Activated naive CD4-positive, alpha-beta T cell treated with anti-CD3 and anti-CD28 coated beads, Interleukin-2, amount 50 U/mL, for 24 hours (primary cell): ENCODE measurements around the gene GCSH.
"Not testable (repeated sequence)": the region's sequence is repeated elsewhere in the genome, so short reads cannot be mapped to it uniquely, and the experiment has no call there.

Experiments used
- H3K27ac Mint-ChIP-seq: one replicate; pipeline ENCODE4 v1.8.0; 2021; ENCODE audit warnings: mild to moderate bottlenecking, mixed read lengths
- H3K27me3 Mint-ChIP-seq: one replicate; pipeline ENCODE4 v1.8.0; 2021; ENCODE audit warnings: mixed read lengths
- H3K36me3 Mint-ChIP-seq: one replicate; pipeline ENCODE4 v1.8.0; 2021; ENCODE audit warnings: mixed read lengths
- H3K4me1 Mint-ChIP-seq: one replicate; pipeline ENCODE4 v1.8.0; 2021; ENCODE audit warnings: mixed read lengths
- H3K4me3 Mint-ChIP-seq: one replicate; pipeline ENCODE4 v1.8.0; 2021; ENCODE audit warnings: mild to moderate bottlenecking, mixed read lengths
- H3K9me3 Mint-ChIP-seq: one replicate; pipeline ENCODE4 v1.8.0; 2021; ENCODE audit warnings: mixed read lengths

Gene GCSH

GRCh38 chr16:81116285-81116684, 20.1 kb upstream of the GCSH start:
- Mint-ChIP-seq H3K27ac (no peak overlapping the region), H3K27me3 (no peaks in the 10 kb centered on the region), H3K9me3 (no peaks in the 10 kb centered on the region)

DNA sequence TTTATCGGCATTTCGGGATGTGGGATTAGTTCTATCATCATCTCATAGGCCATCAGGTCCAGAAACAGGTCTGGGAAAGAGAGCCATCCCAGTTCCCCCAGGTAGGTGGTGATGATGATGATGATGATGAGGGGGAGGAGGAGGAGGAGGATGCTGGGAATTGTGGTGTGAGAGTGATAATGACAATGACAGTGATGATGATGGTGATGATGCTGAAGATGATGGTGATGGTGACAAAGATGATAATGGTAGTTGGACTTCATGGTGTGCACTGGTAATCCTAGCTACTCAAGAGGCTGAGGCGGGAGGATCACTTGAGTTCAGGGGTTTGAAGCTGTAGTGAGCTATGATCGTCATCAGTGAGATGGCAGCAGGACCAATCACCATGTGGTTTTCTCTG, 16.3 kb upstream of the GCSH start:
- no peaks in the 10 kb centered on the region for H3K9me3 Mint-ChIP-seq
- H3K4me1 Mint-ChIP-seq, result no peaks in the 10 kb centered on the region
- H3K4me3 Mint-ChIP-seq, result no peak overlapping the region
- no peak overlapping the region for H3K27ac Mint-ChIP-seq
- no peaks in the 10 kb centered on the region for H3K27me3 Mint-ChIP-seq
- H3K36me3 Mint-ChIP-seq, result no peaks in the 10 kb centered on the region

More at GRCh38 chr16:81116285-81116684, 20.1 kb upstream of the GCSH start:
- Mint-ChIP-seq H3K4me1 (no peaks in the 10 kb centered on the region), H3K4me3 (no peak overlapping the region), H3K36me3 (no peaks in the 10 kb centered on the region)

DNA sequence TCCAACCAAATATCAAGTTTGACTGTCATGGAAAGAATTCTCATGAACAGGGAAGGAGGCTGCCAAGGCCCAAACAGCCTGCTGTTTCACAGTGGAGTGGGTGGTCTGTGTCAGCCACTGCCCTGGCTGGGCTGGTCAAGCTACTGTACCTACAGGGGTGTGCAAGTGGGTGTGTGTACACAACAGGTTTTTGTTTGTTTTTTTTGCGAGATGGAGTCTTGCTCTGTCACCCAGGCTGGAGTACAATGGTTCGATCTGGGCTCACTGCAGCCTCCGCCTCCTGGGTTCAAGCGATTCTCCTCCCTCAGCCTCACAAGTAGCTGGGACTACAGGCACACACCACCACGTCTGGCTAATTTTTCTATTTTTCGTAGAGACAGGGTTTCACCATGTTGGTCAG, 13.1 kb upstream of the GCSH start:
- H3K36me3 Mint-ChIP-seq, H3K27me3 Mint-ChIP-seq, H3K9me3 Mint-ChIP-seq, H3K4me3 Mint-ChIP-seq, H3K27ac Mint-ChIP-seq, H3K4me1 Mint-ChIP-seq: not testable (repeated sequence)

DNA sequence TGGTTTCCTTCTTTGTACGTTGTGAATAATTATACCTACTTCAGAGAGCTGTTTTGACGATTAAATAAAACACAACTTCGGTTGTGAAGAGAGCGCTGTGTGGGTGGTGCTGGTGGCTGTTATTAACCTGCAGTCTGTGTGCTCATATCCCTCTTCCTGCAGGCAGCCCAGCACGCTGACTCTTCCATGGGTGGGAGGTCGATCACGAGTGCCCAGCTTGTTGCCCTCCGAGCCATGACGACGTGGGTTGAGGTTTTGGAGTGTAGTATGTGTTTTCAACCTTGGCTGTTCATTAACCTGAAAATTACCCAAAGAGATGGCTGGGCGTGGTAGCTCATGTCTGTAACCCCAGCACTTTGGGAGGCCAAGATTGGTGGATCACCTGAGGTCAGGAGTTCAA, 11.3 kb upstream of the GCSH start:
- H3K4me1 Mint-ChIP-seq, result no peaks in the 10 kb centered on the region
- H3K4me3 Mint-ChIP-seq, result no peak overlapping the region
- no peaks in the 10 kb centered on the region for H3K27me3 Mint-ChIP-seq
- no peaks in the 10 kb centered on the region for H3K9me3 Mint-ChIP-seq
- no peaks in the 10 kb centered on the region for H3K36me3 Mint-ChIP-seq
- no peak overlapping the region for H3K27ac Mint-ChIP-seq

DNA sequence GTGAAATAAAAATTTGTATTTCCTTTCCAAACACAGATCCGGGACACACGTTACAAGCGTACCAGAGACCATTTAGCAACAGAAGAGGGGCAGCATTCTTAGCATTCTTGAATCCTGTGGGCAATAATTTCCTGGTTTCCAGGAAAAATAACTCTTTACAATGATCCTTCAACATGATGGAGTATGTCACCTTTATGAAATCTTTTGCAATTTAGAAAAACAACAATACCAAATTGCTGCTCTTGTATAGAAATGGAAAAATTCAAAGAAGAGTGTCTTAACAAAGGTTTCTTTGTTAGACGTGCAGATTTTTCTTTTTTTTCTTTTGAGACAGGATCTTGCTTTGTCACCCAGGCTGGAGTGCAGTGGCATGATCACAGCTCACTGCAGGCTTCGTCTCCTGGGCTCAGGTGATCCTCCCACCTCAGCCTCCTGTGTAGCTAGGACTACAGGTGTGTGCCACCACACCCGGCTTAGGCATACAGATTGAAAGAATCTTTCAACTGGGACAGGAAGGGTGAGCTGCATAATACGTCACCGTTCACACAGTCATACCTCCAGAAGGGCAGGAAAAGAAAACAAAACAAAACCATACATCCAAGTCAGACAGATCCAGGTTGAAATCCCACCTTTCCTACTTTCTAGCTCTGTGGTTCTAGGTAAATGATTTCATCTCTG, 10.8 kb upstream of the GCSH start:
- Mint-ChIP-seq H3K4me1 (no peaks in the 10 kb centered on the region), H3K27me3 (no peaks in the 10 kb centered on the region), H3K36me3 (no peaks in the 10 kb centered on the region), H3K4me3 (no peak overlapping the region), H3K27ac (no peak overlapping the region), H3K9me3 (no peaks in the 10 kb centered on the region)

GRCh38 chr16:81105946-81106345, 9.8 kb upstream of the GCSH start:
- Mint-ChIP-seq H3K9me3 (no peaks in the 10 kb centered on the region), H3K4me3 (no peak overlapping the region), H3K4me1 (no peaks in the 10 kb centered on the region), H3K36me3 (no peaks in the 10 kb centered on the region), H3K27me3 (no peaks in the 10 kb centered on the region), H3K27ac (no peak overlapping the region)

DNA sequence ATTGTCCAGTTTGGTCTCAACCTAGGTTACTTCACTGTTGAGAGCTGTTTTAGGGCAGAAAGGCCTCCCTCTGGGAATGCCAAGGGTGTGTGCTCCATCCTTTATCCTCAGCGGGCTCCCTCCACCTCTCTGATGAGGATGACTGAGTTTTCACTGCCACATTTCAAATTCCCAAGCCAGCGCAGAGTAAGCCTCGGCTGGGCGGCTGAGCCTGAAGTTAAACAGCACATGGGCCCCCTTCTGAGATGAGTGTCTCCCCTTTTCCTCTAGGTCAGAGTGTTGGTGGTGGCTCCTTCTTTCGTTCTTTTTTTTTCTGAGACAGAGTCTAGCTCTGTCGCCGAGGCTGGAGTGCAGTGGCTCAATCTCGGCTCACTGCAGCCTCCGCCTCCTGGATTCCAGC, 5.5 kb upstream of the GCSH start:
- H3K36me3 Mint-ChIP-seq, result no peaks in the 10 kb centered on the region
- H3K9me3 Mint-ChIP-seq, result no peaks in the 10 kb centered on the region
- peaks cover 1% of the 10 kb centered on the region for H3K4me1 Mint-ChIP-seq
- no peak overlapping the region for H3K27ac Mint-ChIP-seq
- no peak overlapping the region for H3K4me3 Mint-ChIP-seq
- no peaks in the 10 kb centered on the region for H3K27me3 Mint-ChIP-seq

DNA sequence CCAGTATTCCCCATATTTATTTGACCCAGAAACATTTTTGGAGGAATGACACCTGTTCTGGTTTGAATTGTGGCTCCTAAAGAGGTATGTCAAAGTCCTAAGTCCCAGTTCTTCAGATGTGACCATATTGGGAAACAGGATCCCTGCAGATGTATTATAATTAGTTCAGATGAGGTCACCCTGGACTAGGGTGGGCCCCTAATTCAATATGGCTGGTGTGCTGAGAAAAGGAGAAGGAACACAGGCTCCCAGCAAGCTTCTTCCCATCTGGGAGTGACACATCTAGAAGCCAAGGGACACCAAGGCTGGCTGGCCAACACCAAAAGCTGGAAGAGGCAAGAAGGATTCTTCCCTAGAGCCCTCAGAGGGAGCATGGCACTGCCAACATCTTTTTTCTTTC, 3.8 kb upstream of the GCSH start:
- Mint-ChIP-seq H3K4me1 (peaks cover 5% of the 10 kb centered on the region), H3K27ac (no peak overlapping the region), H3K4me3 (no peak overlapping the region)

GRCh38 chr16:81097230-81097629, 1.0 kb upstream of the GCSH start:
- Mint-ChIP-seq H3K4me3 (no peak overlapping the region), H3K36me3 (no peaks in the 10 kb centered on the region), H3K4me1 (peaks cover 5% of the 10 kb centered on the region), H3K9me3 (no peaks in the 10 kb centered on the region), H3K27ac (no peak overlapping the region), H3K27me3 (no peaks in the 10 kb centered on the region)

More for the DNA sequence above, 3.8 kb upstream of the GCSH start:
- Mint-ChIP-seq H3K36me3 (no peaks in the 10 kb centered on the region), H3K9me3 (no peaks in the 10 kb centered on the region), H3K27me3 (no peaks in the 10 kb centered on the region)

GRCh38 chr16:81096715-81097208, 567 bp upstream of the GCSH start:
- Mint-ChIP-seq H3K4me3 (peak overlapping the region; percentile 69), H3K27me3 (no peaks in the 10 kb centered on the region), H3K4me1 (peaks cover 5% of the 10 kb centered on the region), H3K27ac (peak overlapping the region; percentile 14), H3K9me3 (no peaks in the 10 kb centered on the region), H3K36me3 (peaks cover 1% of the 10 kb centered on the region)

DNA sequence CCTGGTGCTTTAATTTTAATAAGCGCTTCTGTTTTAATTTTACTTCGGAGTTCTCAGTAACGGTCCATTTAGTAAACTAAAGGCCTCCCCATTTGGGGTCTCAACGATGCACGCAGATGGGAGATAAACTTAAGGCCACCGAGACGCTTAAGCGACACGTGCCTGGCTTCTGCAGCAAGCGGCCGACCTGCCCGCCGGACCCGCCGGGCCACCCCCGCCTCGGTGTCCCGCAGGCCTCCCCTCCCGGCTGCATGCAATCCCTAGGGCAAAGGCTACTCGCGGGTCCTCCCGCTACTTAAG, 592 bp downstream of the GCSH start:
- H3K27me3 Mint-ChIP-seq, result no peaks in the 10 kb centered on the region
- H3K4me1 Mint-ChIP-seq, result peaks cover 5% of the 10 kb centered on the region
- no peaks in the 10 kb centered on the region for H3K9me3 Mint-ChIP-seq
- H3K36me3 Mint-ChIP-seq, result peaks cover 2% of the 10 kb centered on the region
- H3K27ac Mint-ChIP-seq, result no peak overlapping the region
- peak overlapping the region; percentile 84 for H3K4me3 Mint-ChIP-seq

GRCh38 chr16:81094771-81095251, 1.4 kb downstream of the GCSH start:
- no peaks in the 10 kb centered on the region for H3K9me3 Mint-ChIP-seq
- H3K27ac Mint-ChIP-seq, result no peak overlapping the region
- H3K4me1 Mint-ChIP-seq, result peaks cover 5% of the 10 kb centered on the region
- peak overlapping the region; percentile 84 for H3K4me3 Mint-ChIP-seq
- H3K27me3 Mint-ChIP-seq, result no peaks in the 10 kb centered on the region
- H3K36me3 Mint-ChIP-seq, result peaks cover 2% of the 10 kb centered on the region

DNA sequence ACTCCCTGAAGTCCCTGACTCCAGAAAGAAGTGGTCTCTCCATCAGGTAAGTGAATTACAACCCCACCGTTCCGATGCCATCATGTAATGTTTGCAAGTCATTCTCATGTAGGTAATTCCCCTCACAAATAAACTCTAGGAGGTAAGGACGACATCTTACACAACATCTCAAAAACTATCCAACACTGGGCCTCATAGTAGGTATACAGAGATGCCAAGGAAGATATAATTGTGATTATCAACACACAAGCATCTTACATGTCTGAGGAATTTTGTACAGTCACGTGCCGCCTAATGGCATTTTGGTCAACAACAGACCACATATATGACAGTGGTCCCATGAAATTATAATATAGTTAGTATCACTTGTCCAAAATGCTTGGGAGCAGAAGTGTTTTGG, 7.4 kb downstream of the GCSH start:
- no peaks in the 10 kb centered on the region for H3K4me1 Mint-ChIP-seq
- no peaks in the 10 kb centered on the region for H3K9me3 Mint-ChIP-seq
- no peak overlapping the region for H3K4me3 Mint-ChIP-seq
- H3K27me3 Mint-ChIP-seq, result no peaks in the 10 kb centered on the region
- no peak overlapping the region for H3K27ac Mint-ChIP-seq
- peaks cover 2% of the 10 kb centered on the region for H3K36me3 Mint-ChIP-seq

- no peaks in the 10 kb centered on the region for H3K36me3 Mint-ChIP-seq
- no peak overlapping the region for H3K27ac Mint-ChIP-seq
- no peak overlapping the region for H3K4me3 Mint-ChIP-seq
- H3K4me1 Mint-ChIP-seq, result no peaks in the 10 kb centered on the region
- no peaks in the 10 kb centered on the region for H3K9me3 Mint-ChIP-seq
- no peaks in the 10 kb centered on the region for H3K27me3 Mint-ChIP-seq
Observed at GRCh38 chr16:81081014-81081413, 15.2 kb downstream of the GCSH start.

DNA sequence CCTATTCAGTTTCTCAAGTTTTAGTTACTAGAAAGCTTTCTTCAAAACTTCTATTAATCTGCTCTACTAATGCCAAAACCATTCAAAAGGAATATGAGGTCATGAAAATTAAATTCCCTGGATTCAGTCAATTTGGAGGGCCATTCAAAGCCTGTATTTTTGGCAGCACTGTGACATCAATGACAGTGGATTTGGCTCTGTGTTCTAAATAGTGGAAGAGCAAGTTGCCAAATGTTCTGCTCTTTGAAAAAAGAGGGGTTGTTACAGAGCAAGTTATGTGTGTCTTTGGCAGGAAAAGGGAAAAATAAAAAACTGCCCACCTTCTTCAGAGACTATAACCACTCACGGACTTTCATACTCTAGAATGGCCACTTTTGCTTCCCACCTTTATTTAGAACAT, 16.0 kb downstream of the GCSH start:
- no peaks in the 10 kb centered on the region for H3K9me3 Mint-ChIP-seq
- H3K27me3 Mint-ChIP-seq, result no peaks in the 10 kb centered on the region
- no peaks in the 10 kb centered on the region for H3K4me1 Mint-ChIP-seq
- no peak overlapping the region for H3K27ac Mint-ChIP-seq
- no peaks in the 10 kb centered on the region for H3K36me3 Mint-ChIP-seq
- H3K4me3 Mint-ChIP-seq, result no peak overlapping the region

DNA sequence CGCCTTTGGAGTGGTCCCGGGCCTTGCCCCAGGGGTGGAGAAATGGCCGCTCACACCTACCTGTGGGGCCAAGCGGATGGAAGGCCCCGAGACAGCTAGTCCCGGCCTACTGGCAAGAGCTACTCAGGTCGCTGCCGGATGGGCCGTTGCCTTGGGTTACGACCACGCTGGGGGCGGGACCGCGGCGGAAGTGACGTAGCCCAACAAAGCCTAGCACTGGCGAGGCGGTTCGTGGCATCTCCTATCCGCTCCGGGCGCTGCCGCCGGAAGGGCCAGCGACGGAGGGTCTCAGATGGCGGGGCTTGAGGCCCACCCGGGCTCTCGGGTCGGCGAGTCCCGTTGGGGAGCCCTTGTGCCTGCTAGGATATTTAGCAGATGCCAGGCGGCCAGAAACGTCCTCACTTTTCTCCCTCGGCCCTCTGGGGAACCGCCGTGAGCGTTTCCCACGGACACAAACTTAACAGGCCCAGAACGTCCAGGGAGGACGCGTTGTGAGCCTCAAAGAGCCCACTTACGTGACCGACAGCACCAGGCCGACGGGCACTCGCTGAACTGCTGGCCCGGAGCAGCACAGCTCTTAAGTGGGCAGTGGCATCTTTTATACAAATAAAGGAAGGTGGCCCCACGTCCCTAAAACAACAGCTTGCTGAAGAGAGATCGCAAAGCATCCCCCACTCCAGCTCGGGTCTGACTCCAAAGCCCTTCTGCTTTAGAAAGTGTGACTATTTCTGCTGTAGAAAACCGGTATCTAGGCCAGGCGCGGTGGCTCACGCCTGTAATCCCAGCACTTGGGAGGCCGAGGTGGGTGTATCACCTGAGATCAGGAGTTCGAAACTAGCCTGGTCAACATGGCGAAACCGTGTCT, 18.9 kb downstream of the GCSH start, which contains the start of gene C16orf46:
TSS of gene C16orf46 (minus strand) at position 163 of the 865 bp plus-strand sequence. CDS start 13,283 bp downstream, outside the sequence.
- Mint-ChIP-seq H3K4me3 (peak within 1 kb of the TSS; percentile 39), H3K27ac (peak within 1 kb of the TSS; percentile 87), H3K36me3 (no peaks in the 10 kb centered on the region), H3K9me3 (no peaks in the 10 kb centered on the region), H3K4me1 (no peaks in the 10 kb centered on the region), H3K27me3 (no peaks in the 10 kb centered on the region)
